Eye (tissue), 1 donor: ENCODE data around the gene NEK6.
A peak's percentile ranks its signal among the peaks of the same experiment; 100 is the strongest.

Source experiments
- DNase-seq: peaks from one replicate; pipeline ENCODE4 v3.0.0-alpha.2; 2015

The NEK6 gene

GRCh38 chr9:124299515-124300090, 41.9 kb downstream of the NEK6 start:
- DNase-seq: no peak

GRCh38 chr9:124300312-124300711, 42.6 kb downstream of the NEK6 start:
- DNase-seq: no peak

GRCh38 chr9:124302921-124303320, 45.2 kb downstream of the NEK6 start:
- no peak for DNase-seq

GRCh38 chr9:124303762-124304161, 46.0 kb downstream of the NEK6 start:
- DNase-seq: no peak

GRCh38 chr9:124304285-124304684, 46.5 kb downstream of the NEK6 start:
- DNase-seq: no peak

GRCh38 chr9:124306098-124306735, 48.5 kb downstream of the NEK6 start:
- DNase-seq: peak; percentile 59

- DNase-seq: no peak
Measured at GRCh38 chr9:124307379-124308030, 49.8 kb downstream of the NEK6 start.

GRCh38 chr9:124308606-124309491, 51.1 kb downstream of the NEK6 start:
- no peak for DNase-seq

GRCh38 chr9:124309667-124310084, 51.9 kb downstream of the NEK6 start:
- DNase-seq: no peak

- DNase-seq: no peak
Measured at GRCh38 chr9:124311283-124311682, 53.5 kb downstream of the NEK6 start.

GRCh38 chr9:124312290-124313265, 54.8 kb downstream of the NEK6 start:
- DNase-seq: no peak

GRCh38 chr9:124313940-124314339, 56.2 kb downstream of the NEK6 start:
- no peak for DNase-seq

GRCh38 chr9:124315882-124316281, 58.1 kb downstream of the NEK6 start:
- no peak for DNase-seq

- peak; percentile 92 for DNase-seq
Measured at GRCh38 chr9:124320062-124320973, 62.6 kb downstream of the NEK6 start.

GRCh38 chr9:124321416-124321815, 63.7 kb downstream of the NEK6 start:
- DNase-seq: no peak

GRCh38 chr9:124321935-124322334, 64.2 kb downstream of the NEK6 start:
- DNase-seq: no peak

GRCh38 chr9:124322618-124323432, 65.1 kb downstream of the NEK6 start:
- no peak for DNase-seq

- no peak for DNase-seq
Measured at GRCh38 chr9:124323904-124324303, 66.2 kb downstream of the NEK6 start.

- no peak for DNase-seq
Measured at GRCh38 chr9:124325816-124326215, 68.1 kb downstream of the NEK6 start.

GRCh38 chr9:124326378-124326777, 68.6 kb downstream of the NEK6 start:
- no peak for DNase-seq
